Stimulated activated CD4-positive, alpha-beta T cell treated with anti-CD3 and anti-CD28 coated beads, Interleukin-4, amount 100 ng/mL, for 4 hours (primary cell): Measurements from ENCODE around the gene ARPC3.
A peak's percentile ranks its signal among the peaks of the same experiment; 100 is the strongest.
"Not testable (repeated sequence)": the region's sequence is repeated elsewhere in the genome, so short reads cannot be mapped to it uniquely, and the experiment has no call there.

Source experiments
- DNase-seq, 2 experiments: peaks; one replicate each; pipeline ENCODE4 v3.0.0-alpha.2; 2020

The ARPC3 gene

DNA sequence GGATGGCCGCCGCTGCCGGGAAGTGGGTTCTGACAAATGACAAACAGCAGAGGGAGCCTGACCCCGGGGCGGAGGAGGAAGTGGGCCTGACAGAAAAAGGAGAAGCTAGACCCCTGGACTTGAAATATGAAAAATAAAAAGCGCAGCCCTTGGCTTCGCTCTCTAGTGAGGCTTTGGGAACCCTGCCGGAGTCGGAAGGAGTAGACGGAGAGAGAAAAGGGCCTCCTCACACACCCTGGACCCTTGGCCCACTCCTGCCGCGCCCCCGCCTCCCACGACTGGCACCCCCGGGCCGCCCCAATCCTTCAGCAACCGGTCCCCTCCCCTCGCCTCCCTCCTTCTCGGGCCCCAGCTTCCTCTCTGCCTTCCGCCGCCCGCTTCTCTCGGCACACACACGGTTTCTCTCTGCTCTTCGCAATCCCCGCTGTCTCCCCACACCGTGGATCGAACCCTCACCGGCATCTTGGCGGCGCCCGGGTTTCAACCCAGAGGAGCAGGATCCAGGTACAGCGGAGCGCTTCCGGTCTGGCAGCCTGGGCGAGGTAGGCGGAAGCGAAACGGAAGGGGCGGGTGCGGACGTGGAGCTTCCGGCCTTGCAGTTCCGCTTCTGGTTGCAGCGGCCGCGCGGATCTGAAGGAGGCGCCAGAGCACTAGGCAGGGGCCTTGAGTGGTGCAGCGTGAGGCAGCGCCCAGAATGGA is at the start of gene ARPC3:
ARPC3 (minus strand) TSS at position 539 of the 699 bp plus-strand sequence; CDS start at position 462, 77 bp downstream.
- peak; percentile 92 for DNase-seq

DNA sequence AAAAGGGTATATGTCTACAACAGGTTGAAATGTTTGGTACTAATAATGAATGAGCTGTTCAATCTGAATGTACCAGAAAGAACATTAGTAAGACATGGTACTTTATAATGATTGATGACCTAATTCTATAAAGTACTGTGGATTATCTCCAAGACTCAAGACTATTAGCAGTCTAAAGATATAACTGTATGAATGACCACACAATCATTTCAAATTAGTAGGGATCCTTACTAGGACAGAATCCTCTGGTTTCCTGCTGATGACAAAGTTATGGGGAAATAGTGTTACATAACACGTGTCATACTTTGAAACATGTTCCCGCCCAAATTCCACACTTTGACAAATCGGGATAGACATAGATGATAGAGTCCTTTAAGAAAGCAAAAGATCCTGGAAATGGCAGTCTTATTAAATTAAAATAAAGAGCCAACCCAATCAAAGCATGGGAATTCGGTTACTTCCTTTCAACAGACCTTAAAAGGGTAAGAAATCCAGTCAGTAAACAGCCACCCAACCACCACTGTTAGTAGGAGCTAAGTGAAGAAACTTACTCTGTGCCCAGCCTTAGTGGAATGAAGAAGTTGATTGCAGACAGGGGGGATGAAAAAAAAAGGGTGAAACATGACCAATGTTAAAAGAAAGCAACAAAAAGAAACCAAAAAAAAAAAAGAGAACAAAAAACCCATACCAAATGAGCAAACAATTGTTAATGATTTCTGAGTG is 49.0 kb upstream of the ARPC3 start:
- DNase-seq: no peak

DNA sequence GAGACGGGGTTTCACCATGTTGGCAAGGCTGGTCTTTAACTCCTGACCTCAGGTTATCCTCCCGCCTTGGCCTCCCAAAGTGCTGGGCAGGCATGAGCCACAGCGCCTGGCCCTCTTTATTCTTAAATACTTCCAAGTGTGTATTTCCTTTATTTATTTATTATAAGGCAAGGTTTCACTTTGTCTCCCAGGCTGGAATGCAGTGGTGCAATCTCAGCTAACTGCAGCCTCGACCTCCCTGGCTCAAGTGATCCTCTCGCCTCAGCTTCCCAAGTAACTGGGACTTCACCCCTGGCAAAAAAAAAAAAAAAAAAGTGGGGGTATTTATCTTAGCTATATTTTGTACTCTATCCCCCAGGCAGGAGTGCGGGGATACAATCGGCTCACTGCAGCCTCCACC is 25.3 kb upstream of the ARPC3 start:
- no peak for DNase-seq

DNA sequence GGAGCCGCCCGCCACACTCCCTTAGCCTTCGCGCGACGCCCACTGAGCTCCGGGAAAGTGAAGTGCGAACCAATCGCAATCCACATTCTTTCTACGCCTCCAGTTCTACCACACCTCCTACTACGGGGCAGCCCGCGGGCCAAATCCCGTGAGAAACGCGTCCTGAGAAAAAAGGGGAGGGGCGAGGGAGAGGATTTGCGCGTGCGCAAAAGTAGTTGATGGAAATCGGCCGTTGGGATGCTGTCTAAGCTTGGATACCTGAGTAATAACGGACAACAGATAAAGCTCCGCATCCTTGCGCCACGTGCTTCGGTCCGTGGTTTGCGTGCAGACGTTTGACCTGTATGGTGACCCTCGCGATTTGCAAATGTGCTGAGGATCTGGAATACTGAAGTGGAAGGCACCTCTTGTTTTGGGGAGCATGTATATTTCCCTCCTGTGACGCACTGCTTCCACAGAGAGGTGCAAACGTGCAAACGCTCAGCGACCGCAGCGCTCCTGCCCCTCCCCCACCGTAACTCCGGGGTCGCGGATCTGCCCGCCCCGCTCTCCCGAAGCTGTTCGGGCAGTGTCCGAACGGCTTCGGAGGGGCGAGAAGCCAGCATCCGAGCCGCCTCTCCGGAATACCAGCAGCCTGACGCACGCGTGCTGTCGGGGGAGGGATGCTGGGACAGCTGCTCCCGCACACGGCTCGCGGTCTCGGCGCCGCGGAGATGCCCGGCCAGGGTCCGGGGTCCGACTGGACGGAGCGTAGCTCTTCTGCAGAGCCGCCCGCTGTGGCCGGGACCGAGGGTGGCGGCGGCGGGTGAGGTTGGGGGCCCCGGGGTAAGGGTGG is 18.3 kb upstream of the ARPC3 start, which contains the start of the genes FAM216A and GPN3:
FAM216A (plus strand) TSS at position 632 of the 835 bp plus-strand sequence; CDS start at position 663, 31 bp downstream.
GPN3 (minus strand) TSS at position 44 of the 835 bp plus-strand sequence. CDS start 54 bp downstream, outside the sequence.
- peak; percentile 87 to 95 for DNase-seq

DNA sequence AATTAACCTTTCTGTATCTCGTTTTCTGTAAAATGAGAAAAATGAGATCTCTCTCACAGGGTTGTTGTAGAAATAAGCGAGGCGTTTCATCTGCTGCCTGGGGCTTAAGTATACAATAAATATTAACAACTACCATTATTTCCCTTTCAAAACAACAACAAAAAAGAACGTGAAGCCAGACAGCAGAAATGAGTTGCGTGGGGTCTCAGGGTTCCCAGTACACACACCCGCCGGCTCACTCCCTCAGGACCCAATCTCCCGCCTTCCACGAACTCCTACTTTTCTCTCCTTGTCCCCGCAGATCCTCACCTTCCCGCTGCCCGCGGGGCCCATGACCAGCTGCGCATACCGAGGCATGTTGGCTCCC is 17.7 kb upstream of the ARPC3 start:
- no peak for DNase-seq

DNA sequence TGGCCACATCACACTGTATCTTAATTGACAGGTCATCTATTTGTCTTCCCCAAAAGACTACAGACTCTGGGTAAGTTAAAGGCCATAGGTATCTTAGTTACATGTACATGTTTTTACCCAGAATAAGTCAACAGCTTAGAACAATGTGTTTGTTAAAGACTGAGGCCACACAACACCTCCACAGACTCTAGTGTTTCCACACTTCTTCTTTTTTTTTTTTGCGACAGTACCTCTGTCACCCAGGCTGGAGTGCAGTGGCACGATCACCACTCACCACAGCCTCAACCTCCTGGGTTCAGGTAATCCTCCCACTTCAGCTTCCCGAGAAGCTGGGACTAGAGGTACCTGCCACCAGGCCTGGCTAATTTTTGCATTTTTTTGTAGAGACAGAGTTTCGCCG is 16.7 kb upstream of the ARPC3 start:
- no peak for DNase-seq

DNA sequence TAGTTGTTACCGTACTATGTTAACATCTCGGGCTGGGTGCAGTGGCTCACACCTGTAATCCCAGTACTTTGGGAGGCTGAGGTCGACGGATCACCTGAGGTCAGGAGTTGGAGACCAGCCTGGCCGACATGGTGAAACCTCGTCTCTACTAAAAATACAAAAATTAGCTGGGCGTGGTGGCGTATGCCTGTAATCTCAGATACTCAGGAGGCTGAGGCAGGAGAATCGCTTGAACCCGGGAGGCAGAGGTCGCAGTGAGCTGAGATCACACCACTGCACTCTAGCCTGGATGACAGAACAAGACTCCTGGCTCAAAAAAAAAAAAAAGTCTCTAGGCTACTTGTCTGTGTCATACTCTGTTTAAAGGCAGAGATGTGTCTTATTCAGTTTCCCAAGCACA is 15.6 kb upstream of the ARPC3 start:
- DNase-seq: not testable (repeated sequence)

DNA sequence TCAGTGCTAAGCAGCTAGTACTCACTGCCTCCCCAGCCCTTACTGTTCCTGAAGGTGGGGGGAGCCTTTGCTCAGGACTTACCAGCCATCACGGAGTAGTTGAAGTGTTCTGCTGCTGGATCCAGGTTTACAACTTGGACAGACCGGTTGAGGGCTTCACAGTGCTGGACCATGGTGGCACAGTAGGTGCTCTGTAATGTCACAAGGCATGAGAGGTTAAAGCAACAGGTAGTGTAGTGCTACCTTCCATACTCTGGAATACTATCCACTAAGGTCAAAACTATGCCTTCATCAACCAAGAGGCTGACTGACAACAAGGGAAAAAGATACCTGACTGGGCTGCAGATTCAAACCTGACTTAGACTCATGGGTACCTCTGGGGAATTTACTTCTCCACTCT is 14.9 kb upstream of the ARPC3 start:
- no peak for DNase-seq

DNA sequence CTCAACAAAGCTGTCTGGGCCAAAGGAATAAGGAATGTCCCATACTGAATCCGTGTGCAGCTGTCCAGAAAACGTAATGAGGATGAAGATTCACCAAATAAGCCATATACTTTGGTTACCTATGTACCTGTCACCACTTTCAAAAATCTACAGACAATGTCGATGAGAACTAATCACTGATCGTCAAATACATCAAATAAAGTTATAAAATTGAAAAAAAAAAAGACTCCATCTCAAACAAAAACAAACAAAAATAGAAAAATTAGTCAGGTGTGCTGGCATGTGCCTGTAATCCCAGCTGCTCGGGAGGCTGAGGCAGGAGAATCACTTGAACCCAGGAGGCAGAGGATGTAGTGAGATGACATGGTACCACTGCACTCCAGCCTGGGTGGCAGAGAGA is 11.1 kb upstream of the ARPC3 start:
- not testable (repeated sequence) for DNase-seq

DNA sequence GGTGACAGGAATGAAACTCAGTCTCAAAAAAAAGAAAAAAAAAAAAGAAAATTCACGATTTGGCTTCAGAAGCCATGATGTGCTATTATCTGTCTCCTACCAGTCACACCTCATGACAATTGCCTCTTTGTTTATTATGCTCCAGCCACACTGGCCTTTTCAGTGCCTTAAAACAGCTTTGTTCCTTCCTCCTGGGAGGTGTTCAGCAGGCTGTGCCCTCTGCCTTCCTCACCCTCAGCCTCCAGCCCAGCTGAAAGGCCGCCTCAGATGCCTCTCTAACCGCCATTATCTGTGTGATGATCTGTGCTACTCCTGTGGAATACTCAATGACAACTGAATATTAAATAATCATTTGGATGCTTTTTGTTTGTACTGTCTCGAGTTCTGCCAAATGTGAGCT is 8.6 kb upstream of the ARPC3 start:
- DNase-seq: no peak

DNA sequence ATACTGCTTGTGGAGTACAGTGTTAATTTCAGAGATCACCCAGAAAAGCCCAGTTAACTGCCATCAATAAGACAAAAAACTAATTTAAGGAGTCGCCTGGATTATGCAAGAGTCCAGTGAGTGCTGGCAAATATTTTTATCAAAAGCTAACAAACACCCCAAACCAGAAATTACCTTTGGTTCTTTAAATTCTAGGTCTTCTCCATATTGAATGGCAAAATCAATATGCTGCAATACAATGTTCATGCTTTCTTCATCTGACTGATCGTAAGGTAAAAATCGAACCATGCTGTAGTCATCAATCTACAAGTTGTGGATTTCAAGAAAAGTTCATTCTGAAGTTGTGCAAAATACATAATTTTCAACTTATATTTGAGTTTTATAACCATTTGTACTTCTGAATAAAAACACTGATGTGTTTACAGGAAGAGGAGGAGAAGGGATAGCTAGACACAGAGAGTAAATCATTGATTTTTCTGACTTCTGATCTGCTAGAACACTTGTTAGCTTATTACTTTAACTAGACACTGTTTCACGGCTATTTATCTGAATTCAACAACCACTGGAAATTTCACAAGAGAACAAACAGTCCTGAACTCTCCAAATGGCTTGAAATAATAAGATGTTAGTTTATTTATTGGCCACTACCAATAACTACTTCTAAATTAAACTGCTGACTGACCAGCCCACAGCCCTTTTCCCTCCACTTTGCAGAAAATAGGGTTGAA is 3.6 kb upstream of the ARPC3 start:
- no peak for DNase-seq

DNA sequence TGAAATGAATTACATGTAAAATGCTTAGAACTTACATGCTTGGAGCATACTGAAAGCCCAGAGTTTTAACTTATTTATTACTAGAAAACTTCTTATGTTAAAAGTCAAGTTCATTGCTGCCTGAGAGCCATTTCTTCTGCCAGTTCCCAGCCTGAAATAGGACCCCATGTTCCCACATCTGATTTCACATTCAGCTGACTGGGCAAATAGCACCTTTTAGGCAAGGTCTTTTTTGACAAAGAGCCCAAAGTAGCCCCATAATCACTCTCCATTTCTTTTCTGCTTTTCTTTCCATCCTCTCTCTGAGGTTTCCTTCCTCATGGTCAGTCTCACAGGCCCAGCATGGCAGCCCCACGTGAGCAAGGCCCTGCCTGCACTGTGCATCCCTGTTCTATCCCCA is 1.1 kb upstream of the ARPC3 start:
- no peak for DNase-seq

DNA sequence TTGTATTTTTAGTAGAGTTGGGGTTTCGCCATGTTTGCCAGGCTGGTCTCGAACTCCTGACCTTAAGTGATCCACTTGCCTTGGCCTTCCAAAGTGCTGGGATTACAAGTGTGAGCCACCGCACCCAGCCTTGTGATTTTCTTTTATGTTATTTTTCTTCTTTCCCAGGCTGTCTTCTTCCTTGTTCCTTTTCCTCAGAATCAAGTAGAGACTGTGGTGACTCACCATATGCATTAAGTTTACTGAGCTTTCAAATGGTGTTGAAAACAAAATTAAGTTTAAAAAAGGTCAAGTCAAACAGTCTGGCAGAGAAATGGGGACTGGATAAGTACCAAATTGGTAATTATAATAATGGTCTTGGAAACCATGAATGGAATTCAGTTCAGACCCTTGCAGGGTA is 5.7 kb downstream of the ARPC3 start:
- no peak for DNase-seq

DNA sequence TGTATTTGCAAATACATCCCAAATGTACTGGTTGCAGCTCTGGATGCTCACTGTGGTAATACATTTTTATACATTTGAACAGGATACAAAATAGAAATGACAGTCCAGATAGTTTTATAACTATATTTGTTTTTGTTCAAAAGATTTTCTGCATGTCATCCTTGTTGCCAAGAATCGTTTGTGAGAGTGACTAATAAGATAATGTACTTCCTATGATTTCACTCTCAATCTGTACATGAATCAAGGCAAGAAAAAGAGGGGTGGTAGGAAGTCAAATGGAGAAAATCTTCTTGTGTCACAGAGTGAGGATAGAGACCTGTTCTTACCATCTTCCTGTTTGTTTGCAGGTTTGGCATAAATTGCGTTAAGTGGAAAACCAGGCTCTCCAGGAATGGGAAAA is 13.9 kb downstream of the ARPC3 start:
- no peak for DNase-seq

DNA sequence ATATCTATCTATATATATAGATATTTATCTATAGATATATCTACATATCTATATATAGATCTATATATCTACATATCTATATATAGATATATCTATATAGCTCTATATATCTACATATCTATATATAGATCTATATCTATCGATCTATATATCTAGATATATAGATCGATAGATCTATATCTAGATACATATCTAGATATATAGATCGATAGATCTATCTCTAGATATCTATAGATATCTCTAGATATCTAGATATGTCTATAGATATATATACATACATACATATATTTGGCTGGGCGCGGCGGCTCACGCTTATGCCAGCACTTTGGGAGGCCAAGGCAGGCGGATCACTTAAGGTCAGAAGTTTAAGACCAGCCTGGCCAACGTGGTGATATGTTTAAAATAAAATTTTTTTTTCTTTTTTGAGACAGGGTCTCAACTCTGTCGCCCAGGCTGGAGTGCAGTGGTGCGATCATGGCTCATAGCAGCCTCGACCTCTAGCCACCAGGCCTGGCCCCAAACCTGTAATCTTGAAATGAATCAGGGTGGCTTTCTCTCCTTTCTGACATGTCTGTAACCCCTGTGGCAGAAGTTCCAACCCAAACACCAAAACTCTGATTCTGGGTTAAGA is 18.1 kb downstream of the ARPC3 start:
- no peak for DNase-seq

DNA sequence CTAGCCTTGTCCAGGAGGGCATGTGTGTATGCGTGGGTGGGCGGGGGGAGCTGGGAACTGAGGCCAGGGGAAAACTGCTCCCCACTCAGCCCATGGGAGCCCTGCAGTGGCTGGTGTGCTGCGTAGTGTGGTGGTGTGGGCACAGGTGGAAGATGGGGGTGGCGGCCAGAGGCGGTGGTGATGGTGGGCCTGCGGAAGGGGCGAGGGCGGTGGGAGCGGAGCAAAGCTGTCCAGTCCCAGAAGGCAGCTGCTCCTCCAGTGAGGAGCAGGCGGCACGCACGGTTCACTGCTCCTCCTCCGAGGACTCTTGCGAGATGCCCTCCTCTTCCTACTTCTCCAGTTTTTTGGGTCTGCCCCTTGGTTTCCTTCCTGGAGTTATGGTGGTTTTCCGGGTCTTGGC is 20.5 kb downstream of the ARPC3 start:
- not testable (repeated sequence) for DNase-seq

DNA sequence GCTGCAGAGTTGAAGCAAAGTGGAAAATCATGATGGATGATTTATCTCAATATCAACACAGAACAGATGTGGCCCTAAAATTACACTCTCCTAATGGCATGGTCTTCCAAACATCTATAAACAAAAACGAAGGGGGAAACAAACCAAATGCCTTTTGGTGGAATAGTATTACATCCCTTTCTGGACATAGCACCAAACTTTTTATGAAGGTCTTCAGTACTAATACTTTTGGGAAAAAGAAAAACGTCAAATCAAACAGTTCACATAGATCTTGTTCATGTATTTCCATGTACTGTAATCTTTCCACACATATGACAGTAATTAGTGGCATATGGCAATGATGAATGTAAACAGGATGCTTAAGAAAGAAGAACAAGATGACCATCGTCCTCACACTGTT is 23.7 kb downstream of the ARPC3 start:
- DNase-seq: no peak

DNA sequence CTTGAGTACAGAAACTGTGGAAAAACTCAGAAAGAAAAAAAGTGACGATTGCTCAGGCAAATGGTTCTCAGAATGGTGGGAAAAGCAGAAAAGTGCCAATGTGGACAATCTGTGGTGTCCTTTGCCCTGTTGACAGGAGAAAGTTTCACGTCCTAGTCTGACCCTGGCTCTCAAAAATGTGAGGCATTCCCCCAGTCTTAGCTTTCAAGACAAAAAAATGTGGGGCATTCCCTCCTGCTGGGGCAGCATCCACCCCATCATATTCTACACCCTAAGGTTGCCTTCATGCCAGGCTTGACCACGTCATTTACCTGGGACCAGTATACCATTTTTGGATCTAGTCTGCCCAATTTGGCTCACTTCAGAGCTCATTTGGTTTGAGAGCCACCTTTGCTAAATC is 25.9 kb downstream of the ARPC3 start:
- DNase-seq: no peak

DNA sequence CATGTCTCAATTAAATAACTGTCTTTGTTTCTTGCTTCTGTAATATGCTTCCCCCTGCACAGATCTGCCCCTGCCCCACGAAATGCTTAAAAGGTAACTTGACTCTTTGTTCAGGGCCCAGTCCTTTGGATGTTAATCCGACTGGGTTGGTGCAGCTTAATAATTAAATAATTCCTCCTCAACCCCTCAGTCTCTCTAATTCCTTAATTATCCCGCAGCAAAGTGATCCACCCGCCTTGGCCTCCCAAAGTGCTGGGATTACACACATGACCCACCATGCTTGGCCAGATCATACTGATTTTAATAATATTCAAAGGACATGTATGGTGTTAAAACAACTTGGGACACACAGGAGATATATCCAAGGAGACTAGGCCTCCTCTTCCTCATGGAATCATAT is 28.4 kb downstream of the ARPC3 start:
- no peak for DNase-seq

DNA sequence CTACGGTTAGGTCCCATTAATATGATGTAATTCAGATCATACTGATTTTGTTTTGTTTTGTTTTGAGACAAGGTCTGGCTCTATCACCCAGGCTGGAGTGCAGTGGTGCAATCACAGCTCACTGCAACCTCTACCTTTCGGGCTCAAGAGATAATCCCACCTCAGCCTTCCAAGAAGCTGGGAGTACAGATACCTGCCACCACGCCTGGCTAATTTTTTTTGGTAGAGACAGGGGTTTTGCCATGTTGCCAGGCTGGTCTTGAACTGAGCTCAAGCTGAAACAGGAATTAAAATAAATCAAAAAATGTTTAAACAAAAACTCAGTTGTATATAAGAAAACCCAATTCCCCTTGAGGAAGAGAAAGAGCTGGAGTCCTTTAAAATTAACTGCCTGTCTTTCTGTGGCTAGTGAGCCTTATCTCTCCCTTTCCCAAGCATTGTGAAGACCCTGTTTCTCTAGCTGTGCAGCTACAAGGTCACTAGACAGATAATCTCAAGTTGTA is 28.9 kb downstream of the ARPC3 start:
- no peak for DNase-seq

DNA sequence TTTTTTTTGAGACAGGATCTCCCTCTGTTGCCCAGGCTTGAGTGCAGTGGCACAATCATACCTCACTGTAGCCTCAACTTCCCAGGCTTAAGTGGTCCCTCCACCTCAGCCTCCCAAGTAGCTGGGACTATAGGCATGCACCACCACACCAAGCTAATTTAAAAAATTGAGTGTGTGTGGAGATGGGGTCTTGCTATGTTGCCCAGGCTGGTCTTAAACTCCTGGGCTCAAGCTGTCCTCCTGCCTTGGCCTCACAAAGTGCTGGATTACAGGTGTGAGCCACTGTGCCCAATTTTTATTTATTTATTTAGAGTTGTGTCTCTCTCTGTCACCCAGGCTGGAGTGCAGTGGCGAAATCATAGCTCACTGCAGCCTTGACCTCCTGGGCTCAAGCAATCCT is 29.5 kb downstream of the ARPC3 start:
- not testable (repeated sequence) for DNase-seq

DNA sequence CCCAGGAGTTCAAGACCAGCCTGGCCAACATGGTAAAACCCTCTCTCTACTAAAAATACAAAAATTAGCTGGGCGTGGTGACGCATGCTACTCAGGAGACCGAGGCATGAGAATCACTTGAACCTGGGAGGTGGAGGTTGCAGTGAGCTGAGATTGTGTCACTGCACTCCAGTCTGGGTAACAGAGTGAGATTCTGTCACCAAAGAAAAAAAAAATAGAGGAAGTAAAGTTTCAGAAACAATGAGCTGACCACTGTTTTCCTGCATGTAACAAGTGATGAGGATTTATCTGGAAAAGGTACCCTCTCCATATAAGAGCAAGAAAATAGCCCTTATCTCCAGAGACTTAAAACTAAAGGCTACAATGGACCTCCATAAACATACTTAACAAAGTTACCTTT is 33.0 kb downstream of the ARPC3 start:
- not testable (repeated sequence) for DNase-seq
